Activated T-cell treated with anti-CD3 and anti-CD28 coated beads, Interleukin-2, amount 50 U/mL, for 4 hours (primary cell): ENCODE results near the gene ZFAND6. TPM values are rescaled to one million over a fixed set of nuclear protein-coding genes. Genes with fewer than 3 reads are reported as not detected.

Source experiments
- ATAC-seq, 2 donors: fragments of 200-7000 bp; cut with Tn5 transposase; one replicate each; pipeline ENCODE4 v1.10.0; 2021
- DNase-seq: peaks from one replicate; pipeline ENCODE4 v3.0.0-alpha.2; 2020
- H3K27me3 Mint-ChIP-seq: one replicate; pipeline ENCODE4 v1.8.0; 2021; ENCODE audit warnings: low read depth, mixed read lengths
- H3K36me3 Mint-ChIP-seq: one replicate; pipeline ENCODE4 v1.8.0; 2022; ENCODE audit warnings: mixed read lengths; ENCODE audit not compliant: insufficient read depth
- H3K4me1 Mint-ChIP-seq: one replicate; pipeline ENCODE4 v1.8.0; 2021; ENCODE audit warnings: low read depth, mixed read lengths
- H3K4me3 Mint-ChIP-seq: one replicate; pipeline ENCODE4 v1.8.0; 2021; ENCODE audit warnings: mild to moderate bottlenecking, moderate library complexity, mixed read lengths
- H3K9me3 Mint-ChIP-seq: one replicate; pipeline ENCODE4 v1.8.0; 2021; ENCODE audit warnings: mixed read lengths
- total RNA-seq, 3 donors: library from RNA; stranded (reverse); gene quantifications; one replicate each; pipeline ENCODE4 v1.2.1, GENCODE V29; 2021

ZFAND6 gene
- total RNA-seq, 3 donors from 2014 or later: 21.9 to 24.7 (median 22.9) TPM

DNA sequence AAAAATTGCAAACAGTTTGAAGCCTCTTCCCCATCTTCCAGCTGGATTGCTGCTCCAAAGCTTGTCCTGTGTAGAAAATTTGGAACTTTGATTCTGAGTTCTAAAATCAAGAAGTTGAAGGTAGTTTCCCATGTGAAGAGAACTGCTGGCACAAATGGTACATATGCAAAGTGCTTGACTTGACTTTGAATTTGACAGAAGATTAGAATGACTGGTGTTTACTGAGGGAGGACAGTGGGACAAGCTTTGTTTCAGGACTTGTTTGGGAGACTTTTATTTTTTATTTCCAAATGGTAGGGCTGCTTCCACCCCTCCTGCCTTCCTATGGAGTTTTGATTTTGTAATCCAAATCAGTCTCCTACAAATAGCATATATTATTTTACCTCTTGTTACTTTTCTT is 7.4 kb downstream of the ZFAND6 start:
- Mint-ChIP-seq H3K4me1 (peaks cover 47% of the 10 kb centered on the region), H3K27me3 (no peaks in the 10 kb centered on the region), H3K9me3 (no peaks in the 10 kb centered on the region), H3K4me3 (no peak overlapping the region), H3K36me3 (peaks cover 4% of the 10 kb centered on the region)
- DNase-seq: no peak
- ATAC-seq: no peak

DNA sequence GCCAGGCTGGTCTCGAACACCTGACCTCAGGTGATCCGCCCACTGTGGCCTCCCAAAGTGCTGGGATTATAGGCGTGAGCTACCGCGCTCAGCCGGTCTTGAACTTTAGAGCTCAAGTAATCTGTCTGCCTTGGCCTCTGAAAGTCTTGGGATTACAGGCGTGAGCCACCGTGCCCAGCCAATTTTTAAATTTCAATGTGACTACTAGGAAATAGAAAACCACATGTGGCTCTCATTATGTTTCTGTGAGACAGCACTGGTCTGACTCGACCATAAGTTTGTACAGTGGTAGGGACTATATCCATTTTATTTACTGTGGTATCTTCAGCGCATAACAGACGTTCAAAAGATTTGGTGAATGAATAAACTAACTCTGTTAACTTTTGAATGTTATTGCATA is 9.1 kb downstream of the ZFAND6 start:
- no peak overlapping the region for H3K4me3 Mint-ChIP-seq
- no peak for ATAC-seq
- H3K4me1 Mint-ChIP-seq: peaks cover 50% of the 10 kb centered on the region
- no peaks in the 10 kb centered on the region for H3K27me3 Mint-ChIP-seq
- peaks cover 4% of the 10 kb centered on the region for H3K36me3 Mint-ChIP-seq
- no peaks in the 10 kb centered on the region for H3K9me3 Mint-ChIP-seq
- DNase-seq: no peak

DNA sequence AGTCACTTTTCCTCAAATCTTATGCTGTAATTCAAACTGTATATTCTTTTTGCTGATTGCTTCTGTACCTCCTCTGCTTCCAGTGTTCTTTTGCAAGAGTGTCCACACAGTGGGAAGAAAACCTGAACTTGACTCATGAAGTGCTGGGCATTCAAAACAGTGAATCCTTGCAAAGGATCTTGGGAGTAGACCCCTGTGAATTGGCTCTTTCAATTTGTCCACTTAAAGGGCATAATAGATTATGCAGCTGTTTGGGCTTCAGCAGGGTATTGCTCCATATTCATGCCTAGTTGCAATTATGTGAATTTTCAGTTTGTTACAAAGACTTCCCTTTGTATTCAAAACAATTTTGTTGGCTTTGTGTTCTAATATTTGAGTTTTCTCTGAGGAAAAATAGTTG is 11.4 kb downstream of the ZFAND6 start:
- no peak for DNase-seq
- ATAC-seq: no peak
- no peak overlapping the region for H3K4me3 Mint-ChIP-seq
- H3K9me3 Mint-ChIP-seq: no peaks in the 10 kb centered on the region
- no peaks in the 10 kb centered on the region for H3K27me3 Mint-ChIP-seq
- peaks cover 56% of the 10 kb centered on the region for H3K4me1 Mint-ChIP-seq
- peaks cover 12% of the 10 kb centered on the region for H3K36me3 Mint-ChIP-seq

DNA sequence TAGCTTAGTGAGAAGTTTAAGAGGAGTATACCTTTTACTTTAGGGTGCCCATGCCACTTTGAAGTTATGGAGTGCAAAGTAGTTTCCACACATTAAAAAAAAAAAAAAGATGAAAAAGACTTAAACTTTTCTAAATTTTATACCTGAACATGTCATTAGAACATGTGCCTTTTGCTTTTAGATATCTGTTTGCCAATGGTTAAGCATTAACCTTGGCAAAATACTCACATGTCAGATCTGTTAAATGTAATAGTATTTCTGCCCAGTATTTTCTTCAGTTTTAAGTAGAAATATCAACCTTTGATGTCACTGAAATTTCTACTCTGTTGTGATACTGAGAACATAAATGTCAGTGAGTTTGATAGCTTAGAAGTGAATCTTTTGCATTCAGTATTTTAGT is 12.2 kb downstream of the ZFAND6 start:
- Mint-ChIP-seq H3K36me3 (peaks cover 15% of the 10 kb centered on the region), H3K4me1 (peaks cover 64% of the 10 kb centered on the region), H3K27me3 (no peaks in the 10 kb centered on the region), H3K4me3 (peak overlapping the region; percentile 80), H3K9me3 (no peaks in the 10 kb centered on the region)
- ATAC-seq: no peak
- no peak for DNase-seq

DNA sequence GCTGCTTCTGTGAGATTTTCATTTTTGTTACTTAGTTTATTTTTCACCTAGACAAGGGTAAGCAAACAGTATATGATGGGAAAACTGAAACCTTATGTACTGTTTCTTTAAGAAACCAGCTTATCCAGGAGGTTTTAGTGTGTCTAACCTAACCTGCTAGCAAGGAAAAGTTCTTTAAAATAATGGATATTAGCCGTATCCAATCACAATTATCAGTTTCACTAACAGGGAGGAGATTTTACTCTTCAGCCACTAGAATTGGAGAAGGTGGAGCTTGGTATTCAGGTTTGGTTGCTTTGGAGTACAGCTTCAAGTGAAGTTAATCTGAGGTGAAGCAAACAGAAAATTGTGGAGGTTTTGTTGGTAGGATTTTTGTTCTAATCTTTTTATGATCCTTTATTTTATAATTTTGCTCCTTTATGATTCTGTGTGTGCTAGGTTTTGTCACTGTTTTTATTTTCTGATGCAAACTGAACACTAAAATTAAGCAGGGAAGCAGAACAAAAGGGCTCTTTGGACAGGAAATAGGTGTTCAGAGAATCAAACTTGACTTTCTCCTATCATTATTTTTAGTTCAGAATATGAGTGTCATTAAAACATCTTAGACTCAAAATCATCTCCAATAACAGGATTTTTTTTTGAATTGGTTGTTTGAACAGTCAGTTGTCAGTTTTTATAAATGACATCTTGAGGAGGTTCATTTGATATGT is 13.0 kb downstream of the ZFAND6 start:
- H3K4me3 Mint-ChIP-seq: peak overlapping the region; percentile 80
- H3K4me1 Mint-ChIP-seq: peaks cover 65% of the 10 kb centered on the region
- DNase-seq (no peak), ATAC-seq (peak; percentile 99)
- no peaks in the 10 kb centered on the region for H3K9me3 Mint-ChIP-seq
- H3K27me3 Mint-ChIP-seq: no peaks in the 10 kb centered on the region
- peaks cover 12% of the 10 kb centered on the region for H3K36me3 Mint-ChIP-seq

DNA sequence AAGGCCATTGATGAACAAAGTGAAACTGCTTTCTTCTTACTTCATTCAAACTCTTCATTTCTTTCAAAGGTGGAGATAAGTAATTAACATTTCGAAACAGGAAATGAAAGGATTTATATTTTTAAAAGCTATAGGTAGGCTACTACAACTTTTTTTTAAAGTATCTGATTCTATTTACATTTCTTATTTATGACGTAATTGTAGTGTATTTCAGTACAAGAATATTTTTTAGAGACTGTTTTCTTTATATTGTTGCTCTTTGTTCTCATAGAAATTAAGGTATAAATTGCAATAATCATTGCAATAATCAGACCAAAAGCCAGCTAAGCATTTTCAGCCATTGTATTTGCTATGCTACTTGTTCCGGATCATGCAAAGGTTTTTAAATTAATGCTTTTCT is 13.7 kb downstream of the ZFAND6 start:
- H3K4me3 Mint-ChIP-seq: no peak overlapping the region
- peaks cover 68% of the 10 kb centered on the region for H3K4me1 Mint-ChIP-seq
- no peak for DNase-seq
- no peaks in the 10 kb centered on the region for H3K9me3 Mint-ChIP-seq
- no peak for ATAC-seq
- no peaks in the 10 kb centered on the region for H3K27me3 Mint-ChIP-seq
- H3K36me3 Mint-ChIP-seq: peaks cover 15% of the 10 kb centered on the region

DNA sequence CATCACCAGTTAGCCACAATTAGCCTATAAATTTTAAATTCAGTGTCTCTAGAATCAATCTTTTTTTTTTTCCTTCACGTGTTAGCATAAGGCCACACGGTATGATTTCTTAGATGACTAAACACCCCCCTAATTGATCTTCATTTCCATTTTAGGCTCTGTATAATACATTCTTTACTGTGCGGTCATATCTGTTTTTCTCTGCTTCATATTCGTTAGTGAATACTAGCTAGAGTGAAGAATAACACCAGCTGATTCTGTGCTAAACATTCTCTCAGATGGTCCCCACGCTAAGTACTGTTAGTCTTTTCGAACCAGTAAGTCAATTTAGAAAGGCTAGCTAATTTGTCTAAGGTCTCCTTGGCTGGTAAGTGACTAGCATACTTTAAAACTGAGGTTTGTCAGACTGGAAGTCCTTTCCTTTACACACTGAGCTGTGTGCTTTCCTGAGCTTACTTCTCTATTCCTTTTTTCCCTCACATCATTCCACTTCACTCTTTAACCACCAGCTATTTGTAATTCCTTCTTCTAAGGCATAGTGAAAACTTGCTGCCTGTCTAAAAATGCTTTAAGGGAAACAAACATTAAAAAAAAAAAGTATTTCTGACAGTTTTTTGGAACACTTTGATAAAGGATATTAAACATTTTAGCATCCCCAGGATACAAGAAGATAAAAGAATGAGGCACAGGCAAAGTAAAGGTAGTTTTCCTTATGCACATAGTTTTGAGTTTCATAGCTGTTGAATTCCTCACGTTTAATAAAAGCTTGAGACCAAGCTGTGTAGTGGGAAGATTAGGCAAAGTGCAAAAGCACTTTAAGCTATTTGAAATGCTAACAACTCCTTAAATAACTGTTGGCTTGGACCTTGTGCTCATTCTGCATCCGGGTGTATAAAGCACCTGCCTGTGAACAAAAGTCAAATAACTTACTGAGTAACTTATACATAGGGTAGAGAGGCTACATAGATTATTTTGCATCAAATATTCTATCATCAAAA is 17.1 kb downstream of the ZFAND6 start:
- no peak for DNase-seq
- Mint-ChIP-seq H3K36me3 (peaks cover 25% of the 10 kb centered on the region), H3K9me3 (no peaks in the 10 kb centered on the region), H3K4me3 (no peak overlapping the region), H3K4me1 (peaks cover 62% of the 10 kb centered on the region), H3K27me3 (no peaks in the 10 kb centered on the region)
- no peak for ATAC-seq

DNA sequence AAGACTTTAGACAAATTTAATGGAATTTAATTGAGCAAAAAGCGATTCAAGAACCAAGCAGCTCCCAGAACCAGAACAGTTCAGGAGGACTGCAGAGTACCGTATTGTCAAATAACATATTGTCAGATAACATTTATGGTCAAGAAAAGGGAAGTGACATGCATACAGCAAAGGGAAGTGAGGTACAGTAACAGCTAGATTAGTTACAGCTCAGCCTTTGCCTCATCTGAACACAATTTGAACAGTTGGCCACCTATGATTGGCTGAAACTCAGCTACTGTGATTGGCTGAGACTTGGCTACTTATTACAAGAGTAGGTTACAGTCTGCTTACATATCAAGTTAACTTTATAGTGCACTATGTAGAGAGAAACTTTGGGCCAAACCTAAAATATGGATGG is 21.9 kb downstream of the ZFAND6 start:
- no peaks in the 10 kb centered on the region for H3K9me3 Mint-ChIP-seq
- ATAC-seq (peak; percentile 40 to 41), DNase-seq (no peak)
- no peak overlapping the region for H3K4me3 Mint-ChIP-seq
- peaks cover 40% of the 10 kb centered on the region for H3K4me1 Mint-ChIP-seq
- H3K36me3 Mint-ChIP-seq: peaks cover 15% of the 10 kb centered on the region
- H3K27me3 Mint-ChIP-seq: no peaks in the 10 kb centered on the region

DNA sequence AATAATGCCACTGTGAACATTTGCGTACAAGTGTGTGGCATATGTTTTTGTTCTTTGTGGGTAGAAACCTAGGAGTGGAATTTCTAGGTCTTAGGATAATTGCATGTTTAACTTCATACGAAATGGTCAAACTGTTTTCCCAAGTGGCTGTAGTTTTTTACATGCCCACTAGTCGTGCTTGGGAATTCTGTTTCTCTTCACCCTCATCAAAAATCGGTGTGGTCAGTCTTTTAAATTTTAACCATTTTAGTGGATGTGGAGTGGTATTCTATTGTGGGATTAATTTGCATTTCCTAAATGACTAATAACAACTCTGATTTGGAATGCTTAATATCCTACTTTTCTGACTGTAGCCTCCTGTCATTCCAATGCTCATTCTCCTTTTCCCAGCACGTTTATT is 27.6 kb downstream of the ZFAND6 start:
- Mint-ChIP-seq H3K36me3 (peaks cover 5% of the 10 kb centered on the region), H3K4me3 (no peak overlapping the region), H3K9me3 (no peaks in the 10 kb centered on the region), H3K27me3 (no peaks in the 10 kb centered on the region), H3K4me1 (peaks cover 43% of the 10 kb centered on the region)
- DNase-seq (no peak), ATAC-seq (no peak)

DNA sequence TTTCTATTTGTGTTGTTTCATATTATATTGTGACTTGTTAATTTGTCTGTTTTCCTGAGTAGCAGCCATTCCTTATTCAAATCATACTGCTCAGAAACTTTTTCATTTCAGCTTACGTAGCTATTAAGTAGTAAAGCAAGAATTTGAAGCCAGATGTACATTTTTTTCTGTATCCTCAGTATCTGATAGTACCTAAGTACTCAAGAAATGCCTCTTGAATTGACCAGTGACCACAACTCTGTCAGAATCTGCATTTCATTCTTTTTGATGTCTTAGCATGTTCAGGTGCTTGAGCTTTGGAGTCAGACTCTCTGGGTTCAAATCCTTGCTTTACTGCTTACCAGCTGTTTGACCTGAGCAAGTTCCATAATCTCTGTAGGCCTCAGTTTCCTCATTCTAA is 30.6 kb downstream of the ZFAND6 start:
- H3K4me3 Mint-ChIP-seq: no peak overlapping the region
- peaks cover 39% of the 10 kb centered on the region for H3K4me1 Mint-ChIP-seq
- no peak for ATAC-seq
- peaks cover 5% of the 10 kb centered on the region for H3K36me3 Mint-ChIP-seq
- no peaks in the 10 kb centered on the region for H3K27me3 Mint-ChIP-seq
- H3K9me3 Mint-ChIP-seq: no peaks in the 10 kb centered on the region
- DNase-seq: no peak

DNA sequence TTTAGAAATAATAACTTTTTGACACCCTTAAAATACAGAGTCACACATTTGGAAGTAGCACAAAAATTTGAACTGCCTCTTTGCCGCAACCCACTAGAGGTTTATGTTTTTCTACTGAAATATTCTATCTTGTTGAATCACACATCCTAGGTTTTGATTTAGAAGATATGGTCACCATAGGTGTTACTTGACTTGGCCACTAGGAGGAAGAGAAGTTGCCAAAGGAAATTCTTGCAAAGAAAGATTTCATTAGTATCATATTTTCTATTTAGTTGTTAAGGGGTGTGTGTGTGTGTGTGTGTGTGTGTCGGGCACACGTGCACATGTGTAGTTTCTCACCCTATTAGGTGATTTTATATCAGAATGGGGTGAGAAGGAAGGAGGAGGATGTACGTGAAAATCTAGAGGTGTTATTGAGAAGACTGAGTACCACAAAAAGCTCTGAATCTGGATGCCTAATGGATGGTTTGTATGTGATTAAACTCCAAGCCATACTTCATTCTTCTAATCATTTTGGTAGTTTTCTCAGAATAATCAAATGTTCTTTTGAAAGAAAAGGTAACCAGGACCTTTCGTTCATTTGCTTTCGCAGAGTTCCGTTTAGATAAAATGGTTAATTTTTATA is 31.5 kb downstream of the ZFAND6 start:
- Mint-ChIP-seq H3K27me3 (no peaks in the 10 kb centered on the region), H3K9me3 (no peaks in the 10 kb centered on the region), H3K4me3 (no peak overlapping the region), H3K4me1 (peaks cover 48% of the 10 kb centered on the region), H3K36me3 (peaks cover 8% of the 10 kb centered on the region)
- DNase-seq (no peak), ATAC-seq (no peak)

DNA sequence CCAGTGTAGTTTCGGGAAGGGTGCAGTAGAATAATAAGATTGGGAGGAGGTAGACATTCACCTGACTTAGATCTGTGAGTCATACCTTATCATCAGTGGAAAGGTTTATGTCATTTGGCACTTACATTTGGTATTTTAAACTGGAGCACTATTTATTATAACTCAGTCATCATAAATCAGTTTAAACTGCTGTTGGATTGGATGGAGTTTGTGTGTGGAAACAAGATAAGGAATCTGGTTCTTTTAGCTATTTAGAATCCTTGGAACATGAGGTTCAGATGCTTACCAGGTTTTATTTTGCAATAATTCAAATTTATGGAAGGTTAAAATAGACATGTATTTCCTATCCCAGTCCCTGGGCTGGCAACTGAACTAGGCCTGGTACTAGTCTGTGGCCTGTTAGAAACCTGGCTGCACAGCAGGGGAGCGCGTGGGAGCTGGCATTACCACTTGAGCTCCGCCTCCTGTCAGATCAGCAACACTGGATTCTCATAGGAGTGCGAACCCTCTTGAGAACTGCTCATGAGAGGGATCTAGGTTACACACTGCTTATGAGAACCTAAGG is 34.5 kb downstream of the ZFAND6 start:
- Mint-ChIP-seq H3K4me1 (peaks cover 39% of the 10 kb centered on the region), H3K4me3 (no peak overlapping the region), H3K27me3 (no peaks in the 10 kb centered on the region), H3K9me3 (no peaks in the 10 kb centered on the region), H3K36me3 (peaks cover 6% of the 10 kb centered on the region)
- peak; percentile 65 to 80 for ATAC-seq
- no peak for DNase-seq

DNA sequence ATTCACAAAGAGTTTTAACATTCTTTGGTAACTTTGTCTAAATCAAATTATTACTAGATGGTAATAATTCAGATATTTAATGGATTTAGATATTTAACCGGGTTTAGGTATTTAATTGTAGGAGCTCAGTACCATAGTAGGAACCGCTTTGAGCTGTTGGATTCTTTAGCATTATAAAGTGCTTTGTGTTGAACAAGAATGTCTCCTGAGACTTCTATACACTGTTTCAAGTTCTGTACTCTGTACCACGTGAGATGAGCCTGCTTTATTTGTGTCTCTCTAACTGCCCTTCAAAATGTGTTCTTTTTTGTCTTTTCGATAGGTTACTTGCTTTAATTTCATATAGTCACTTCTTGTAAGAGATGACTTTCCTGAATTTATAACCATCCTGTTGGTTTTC is 36.0 kb downstream of the ZFAND6 start:
- H3K9me3 Mint-ChIP-seq: no peaks in the 10 kb centered on the region
- no peaks in the 10 kb centered on the region for H3K27me3 Mint-ChIP-seq
- H3K4me3 Mint-ChIP-seq: no peak overlapping the region
- DNase-seq: no peak
- peaks cover 31% of the 10 kb centered on the region for H3K4me1 Mint-ChIP-seq
- H3K36me3 Mint-ChIP-seq: peaks cover 7% of the 10 kb centered on the region
- no peak for ATAC-seq

DNA sequence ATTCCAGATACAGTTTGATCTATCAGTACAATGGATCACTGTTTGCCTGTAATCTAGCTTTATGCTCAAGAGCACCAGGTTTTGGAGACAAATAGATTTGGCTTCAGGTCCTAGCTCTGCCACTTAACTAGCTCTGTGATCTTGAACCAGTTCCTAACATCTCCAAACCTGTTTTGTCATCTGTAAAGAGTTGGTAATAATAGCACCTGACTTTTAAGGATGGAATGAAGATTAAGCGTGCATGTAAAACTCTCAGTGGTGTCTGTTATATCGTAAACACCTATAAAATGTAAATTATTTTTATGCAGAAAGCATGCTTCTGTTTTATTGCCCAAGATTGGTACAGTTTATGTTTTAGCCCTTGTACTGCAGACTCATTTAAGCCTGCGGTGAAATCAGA is 36.5 kb downstream of the ZFAND6 start:
- peaks cover 29% of the 10 kb centered on the region for H3K4me1 Mint-ChIP-seq
- no peak for DNase-seq
- no peak for ATAC-seq
- H3K4me3 Mint-ChIP-seq: no peak overlapping the region
- no peaks in the 10 kb centered on the region for H3K27me3 Mint-ChIP-seq
- peaks cover 11% of the 10 kb centered on the region for H3K36me3 Mint-ChIP-seq
- H3K9me3 Mint-ChIP-seq: no peaks in the 10 kb centered on the region
